Suprapubic skin (tissue), 3 donors: ENCODE data around the gene EPHB1.

Experiments
- CTCF ChIP-seq, 2 donors: fragments of 200-600 bp in 1 of 2; fragments of 450-650 bp in 1 of 2; sonication (generic) in 1 of 2; IDR thresholded peaks; one replicate each; pipeline ENCODE4 v1.5.1; 2016 to 2019; ENCODE audit warnings: antibody characterized with exemption in 2 of 2, mild to moderate bottlenecking in 1 of 2, moderate library complexity in 1 of 2
- POLR2A ChIP-seq, 2 donors: fragments of 450-650 bp; IDR thresholded peaks; one replicate each; pipeline ENCODE4 v1.6.1; 2017; ENCODE audit warnings: antibody characterized with exemption in 2 of 2, mild to moderate bottlenecking in 2 of 2, moderate library complexity in 2 of 2

GRCh38 chr3:135091946-135092345, 296.9 kb downstream of the EPHB1 start:
- TF ChIP-seq CTCF (IDR thresholded peaks at IDR 0.05) (no peak), POLR2A (IDR thresholded peaks at IDR 0.05) (no peak)
